Raji (cell line): ENCODE results near the gene C11orf42.

ENCODE experiments used
- POLR2A ChIP-seq: IDR thresholded peaks from 2 replicates; pipeline ENCODE4 v1.6.1; 2011; ENCODE audit warnings: low read depth, low read length, control low read depth; ENCODE audit not compliant: insufficient read depth

C11orf42 gene

GRCh38 chr11:6237761-6238302, 32.5 kb downstream of the C11orf42 start:
- TF ChIP-seq POLR2A: no peak

GRCh38 chr11:6238902-6239301, 33.5 kb downstream of the C11orf42 start, which contains the start of gene CNGA4:
Gene CNGA4 (plus strand): TSS chr11:6239089. CDS start chr11:6239207, 118 bp downstream.
- no peak for TF ChIP-seq POLR2A

GRCh38 chr11:6240139-6240538, 34.8 kb downstream of the C11orf42 start:
- no peak for TF ChIP-seq POLR2A

GRCh38 chr11:6240781-6241180, 35.4 kb downstream of the C11orf42 start:
- no peak for TF ChIP-seq POLR2A

- TF ChIP-seq POLR2A: no peak
These were observed 36.0 kb downstream of the C11orf42 start for GRCh38 chr11:6241316-6241715.

GRCh38 chr11:6245536-6245935, 40.2 kb downstream of the C11orf42 start:
- TF ChIP-seq POLR2A: no peak

DNA sequence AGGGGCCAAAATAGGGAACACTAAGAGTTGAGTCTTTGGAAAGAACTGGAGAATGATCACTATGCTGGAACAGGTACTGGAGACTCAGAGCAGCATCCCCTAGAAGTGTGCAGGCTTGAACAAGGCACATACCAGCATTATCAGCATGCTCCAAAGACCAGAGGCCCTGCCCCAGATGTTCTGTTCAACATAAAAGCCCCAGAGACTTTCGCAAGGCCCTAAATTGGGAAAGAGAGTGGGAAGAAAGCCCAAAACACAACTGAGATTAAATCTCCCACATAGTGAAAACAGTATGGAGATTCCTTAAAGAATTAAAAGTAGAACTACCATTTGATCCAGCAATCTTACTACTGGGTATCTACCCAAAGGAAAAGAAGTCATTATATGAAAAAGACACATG, 42.9 kb downstream of the C11orf42 start:
- no peak for TF ChIP-seq POLR2A

GRCh38 chr11:6249770-6250555, 44.6 kb downstream of the C11orf42 start:
- no peak for TF ChIP-seq POLR2A

DNA sequence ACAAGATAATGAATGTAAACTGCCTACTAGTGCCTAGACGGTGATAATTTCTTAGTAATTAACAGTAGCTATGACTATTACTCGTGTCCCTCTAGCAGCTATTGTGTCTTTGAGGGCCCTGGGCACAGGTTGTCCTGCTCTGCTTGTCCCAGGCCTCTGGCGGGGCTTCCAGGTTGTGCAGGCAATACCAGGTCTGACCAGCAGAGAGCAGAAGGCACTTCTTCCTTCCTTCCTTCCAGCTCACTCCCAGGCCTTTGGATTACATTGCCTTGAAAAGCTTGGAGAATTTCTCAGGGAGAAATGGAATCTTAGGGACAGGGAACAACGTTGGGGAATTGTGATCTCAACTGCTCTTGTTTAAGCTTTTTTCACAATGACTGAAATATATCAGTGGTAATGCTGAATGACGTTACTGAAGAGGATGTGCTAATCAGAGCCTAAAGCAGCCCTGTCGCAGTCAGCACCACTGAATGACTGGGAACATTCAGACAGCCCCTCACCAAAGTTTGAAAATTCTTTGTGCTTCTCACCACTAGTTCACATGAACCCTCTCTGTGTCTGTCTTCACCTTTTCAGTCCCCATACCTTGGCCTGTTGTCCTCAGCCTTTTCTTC, 45.9 kb downstream of the C11orf42 start:
- TF ChIP-seq POLR2A: no peak

- no peak for TF ChIP-seq POLR2A
These were observed 46.7 kb downstream of the C11orf42 start for GRCh38 chr11:6251990-6252473.

DNA sequence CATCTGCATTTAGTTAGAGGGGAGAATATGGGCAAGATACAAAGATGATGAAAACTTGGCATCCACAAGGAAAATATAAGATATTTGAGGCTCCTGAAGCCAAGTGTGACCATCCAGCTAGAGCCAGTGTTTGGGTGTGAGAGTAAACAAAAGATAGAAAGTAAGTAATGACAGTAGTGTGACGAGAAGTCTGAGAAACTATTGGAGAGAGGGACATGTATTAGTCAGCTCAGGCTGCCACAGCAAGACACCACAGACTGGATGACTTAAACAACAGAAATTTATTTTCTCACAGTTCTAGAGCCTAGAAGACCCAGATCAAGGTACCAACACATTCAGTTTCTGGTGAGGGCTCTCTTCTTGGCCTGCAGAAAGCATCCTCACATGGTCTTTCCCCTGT, 47.8 kb downstream of the C11orf42 start:
- no peak for TF ChIP-seq POLR2A

- no peak for TF ChIP-seq POLR2A
These were observed 52.8 kb downstream of the C11orf42 start for GRCh38 chr11:6258141-6258540.

DNA sequence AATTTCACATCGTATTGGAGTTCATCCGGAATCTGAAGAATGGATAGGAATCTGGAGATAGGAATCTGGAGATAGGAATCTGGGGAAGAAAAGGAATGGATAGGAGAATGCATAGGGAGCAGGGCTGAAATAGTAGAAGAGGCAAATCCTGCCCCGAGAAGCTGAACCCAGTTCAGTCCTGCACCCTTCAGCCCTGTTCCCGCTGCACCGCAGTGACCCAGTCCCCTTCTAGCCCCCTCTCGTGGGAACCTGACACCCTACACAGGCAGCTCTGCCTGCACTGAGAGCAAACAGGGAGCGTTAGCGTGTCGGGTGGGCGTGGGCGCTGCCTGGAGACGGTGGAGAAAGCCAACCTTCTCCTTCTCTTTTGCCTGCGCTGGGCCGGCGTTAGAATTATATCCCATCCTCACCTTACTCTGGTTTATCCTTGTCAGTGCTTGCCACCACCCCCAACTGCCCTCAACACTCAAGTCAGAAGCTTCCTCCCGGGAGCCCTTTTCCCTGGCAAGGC, 53.3 kb downstream of the C11orf42 start:
- no peak for TF ChIP-seq POLR2A

GRCh38 chr11:6260207-6260726, 54.9 kb downstream of the C11orf42 start:
- TF ChIP-seq POLR2A: no peak
